Osteocyte (in vitro differentiated cells): ENCODE measurements around the gene CD83. TPM values are rescaled to one million over a fixed set of nuclear protein-coding genes. Genes with fewer than 3 reads are reported as not detected.

Source experiments
- DNase-seq: peaks from one replicate; pipeline ENCODE4 v3.0.0; 2021; ENCODE audit warnings: mixed read lengths; ENCODE audit not compliant: unreplicated experiment; ENCODE audit errors: extremely low spot score
- H3K27ac Mint-ChIP-seq: one replicate; pipeline ENCODE4 v1.8.0; 2021; ENCODE audit warnings: mild to moderate bottlenecking, mixed read lengths; ENCODE audit not compliant: unreplicated experiment
- H3K27me3 Mint-ChIP-seq: one replicate; pipeline ENCODE4 v1.8.0; 2021; ENCODE audit warnings: mixed read lengths; ENCODE audit not compliant: unreplicated experiment
- H3K36me3 Mint-ChIP-seq: one replicate; pipeline ENCODE4 v1.8.0; 2021; ENCODE audit warnings: mixed read lengths; ENCODE audit not compliant: unreplicated experiment
- H3K4me1 Mint-ChIP-seq: one replicate; pipeline ENCODE4 v1.8.0; 2021; ENCODE audit warnings: mixed read lengths; ENCODE audit not compliant: unreplicated experiment
- H3K4me3 Mint-ChIP-seq: one replicate; pipeline ENCODE4 v1.8.0; 2021; ENCODE audit warnings: mild to moderate bottlenecking, moderate library complexity, mixed read lengths; ENCODE audit not compliant: unreplicated experiment
- H3K9me3 Mint-ChIP-seq: one replicate; pipeline ENCODE4 v1.8.0; 2021; ENCODE audit warnings: mixed read lengths; ENCODE audit not compliant: unreplicated experiment
- total RNA-seq: library from RNA; stranded (reverse); gene quantifications from 2 replicates; pipeline ENCODE4 v1.2.1, GENCODE V29; 2021
- TF ChIP-seq, protein P1 (sequence below): fragments of 200-600 bp; sonication (generic); IDR thresholded peaks from 2 replicates; pipeline ENCODE4 v1.5.0; 2021; ENCODE audit warnings: antibody characterized with exemption, mild to moderate bottlenecking, moderate library complexity

Gene CD83
- total RNA-seq, 1 donor from 2014 or later: 1.4 TPM

DNA sequence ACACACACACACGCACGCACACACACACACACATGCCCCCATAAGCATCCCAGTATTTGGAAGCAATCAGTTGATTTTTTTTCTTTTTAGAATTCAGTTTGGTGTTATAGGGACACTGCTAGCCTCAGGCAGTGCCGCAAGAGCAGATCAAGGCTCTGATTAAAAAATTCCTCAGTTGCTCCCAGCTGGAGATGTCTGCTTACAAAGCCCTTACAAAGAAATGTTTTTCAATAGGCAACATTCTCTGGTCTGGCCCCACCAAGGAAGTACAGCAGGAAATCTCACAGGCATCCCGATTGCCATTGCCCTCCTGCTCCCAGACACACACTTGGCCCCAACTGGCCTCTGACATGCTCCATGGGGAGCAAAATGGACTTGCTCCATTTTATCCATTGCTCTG lies 22.9 kb upstream of the CD83 start:
- Mint-ChIP-seq H3K9me3 (no peaks in the 10 kb centered on the region), H3K4me3 (no peak overlapping the region), H3K27me3 (no peaks in the 10 kb centered on the region), H3K4me1 (peaks cover 24% of the 10 kb centered on the region), H3K36me3 (no peaks in the 10 kb centered on the region), H3K27ac (no peak overlapping the region)
- no peak for DNase-seq
- TF ChIP-seq, protein P1, sequence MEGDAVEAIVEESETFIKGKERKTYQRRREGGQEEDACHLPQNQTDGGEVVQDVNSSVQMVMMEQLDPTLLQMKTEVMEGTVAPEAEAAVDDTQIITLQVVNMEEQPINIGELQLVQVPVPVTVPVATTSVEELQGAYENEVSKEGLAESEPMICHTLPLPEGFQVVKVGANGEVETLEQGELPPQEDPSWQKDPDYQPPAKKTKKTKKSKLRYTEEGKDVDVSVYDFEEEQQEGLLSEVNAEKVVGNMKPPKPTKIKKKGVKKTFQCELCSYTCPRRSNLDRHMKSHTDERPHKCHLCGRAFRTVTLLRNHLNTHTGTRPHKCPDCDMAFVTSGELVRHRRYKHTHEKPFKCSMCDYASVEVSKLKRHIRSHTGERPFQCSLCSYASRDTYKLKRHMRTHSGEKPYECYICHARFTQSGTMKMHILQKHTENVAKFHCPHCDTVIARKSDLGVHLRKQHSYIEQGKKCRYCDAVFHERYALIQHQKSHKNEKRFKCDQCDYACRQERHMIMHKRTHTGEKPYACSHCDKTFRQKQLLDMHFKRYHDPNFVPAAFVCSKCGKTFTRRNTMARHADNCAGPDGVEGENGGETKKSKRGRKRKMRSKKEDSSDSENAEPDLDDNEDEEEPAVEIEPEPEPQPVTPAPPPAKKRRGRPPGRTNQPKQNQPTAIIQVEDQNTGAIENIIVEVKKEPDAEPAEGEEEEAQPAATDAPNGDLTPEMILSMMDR: no peak

DNA sequence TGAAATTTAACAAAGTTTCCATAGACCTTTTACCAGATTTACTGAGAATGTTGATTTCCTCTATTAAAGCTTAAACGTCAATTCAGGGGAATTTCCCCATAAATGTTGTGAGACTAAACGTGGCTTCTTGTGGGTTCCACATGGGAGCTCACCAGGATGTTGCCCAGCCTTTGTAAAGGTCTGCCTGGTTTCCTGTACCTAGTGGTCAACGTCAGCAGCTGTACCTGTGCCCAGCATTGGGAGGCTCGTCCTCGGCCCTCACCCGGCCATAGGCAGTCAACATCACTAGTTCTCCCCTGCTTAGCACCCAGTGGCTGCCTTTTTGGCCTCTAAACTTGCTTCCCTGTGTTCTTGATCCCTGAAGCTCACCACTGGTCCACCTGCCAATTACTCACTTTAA lies 22.1 kb upstream of the CD83 start:
- DNase-seq: no peak
- Mint-ChIP-seq H3K27me3 (peaks cover 4% of the 10 kb centered on the region), H3K4me3 (no peak overlapping the region), H3K27ac (no peak overlapping the region), H3K36me3 (no peaks in the 10 kb centered on the region), H3K4me1 (peaks cover 29% of the 10 kb centered on the region), H3K9me3 (no peaks in the 10 kb centered on the region)
- TF ChIP-seq, protein P1: no peak

DNA sequence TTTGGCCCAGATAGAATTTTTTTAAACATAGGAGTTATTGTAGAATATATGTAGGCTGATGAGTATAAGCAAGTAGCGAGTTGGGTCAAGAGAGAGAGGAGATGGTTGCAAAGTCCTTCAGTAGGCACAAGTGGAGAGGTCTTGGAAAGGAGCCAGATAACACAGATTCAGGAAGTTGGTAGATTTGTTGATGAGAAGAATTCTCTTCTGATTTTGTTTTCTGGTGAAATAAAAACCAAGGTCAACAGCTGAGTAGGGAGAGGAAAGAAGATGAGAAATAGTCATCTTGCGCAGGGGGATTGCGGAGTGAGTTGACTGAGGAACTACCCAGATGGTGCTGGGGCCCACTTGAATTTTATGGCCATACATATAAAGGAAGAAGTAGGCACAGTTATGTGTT lies 17.4 kb upstream of the CD83 start:
- no peak for DNase-seq
- TF ChIP-seq, protein P1: no peak
- no peak overlapping the region for H3K27ac Mint-ChIP-seq
- peaks cover 39% of the 10 kb centered on the region for H3K27me3 Mint-ChIP-seq
- no peaks in the 10 kb centered on the region for H3K9me3 Mint-ChIP-seq
- H3K36me3 Mint-ChIP-seq: no peaks in the 10 kb centered on the region
- no peak overlapping the region for H3K4me3 Mint-ChIP-seq
- peaks cover 7% of the 10 kb centered on the region for H3K4me1 Mint-ChIP-seq

DNA sequence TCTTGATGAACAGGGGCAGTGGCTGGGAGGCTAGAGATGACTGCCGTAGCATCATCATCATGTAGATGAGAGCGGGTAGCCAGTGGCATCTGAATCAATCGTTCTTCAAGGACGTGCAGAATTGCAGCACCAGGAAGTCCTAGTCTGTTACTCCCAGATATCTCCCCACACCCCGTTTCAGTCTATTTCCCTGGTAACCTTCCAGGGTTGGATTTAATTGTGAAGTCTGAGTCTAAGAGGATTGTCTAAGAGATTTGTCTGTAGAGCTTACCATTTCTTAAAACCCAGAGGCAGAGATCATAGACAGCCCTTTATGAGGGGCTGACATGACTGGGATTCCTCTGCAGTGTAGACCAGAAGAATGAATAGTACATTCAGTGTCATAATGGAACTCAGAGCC lies 16.6 kb upstream of the CD83 start:
- H3K27ac Mint-ChIP-seq: no peak overlapping the region
- DNase-seq: no peak
- H3K9me3 Mint-ChIP-seq: no peaks in the 10 kb centered on the region
- H3K4me1 Mint-ChIP-seq: peaks cover 5% of the 10 kb centered on the region
- H3K27me3 Mint-ChIP-seq: peaks cover 45% of the 10 kb centered on the region
- H3K4me3 Mint-ChIP-seq: no peak overlapping the region
- TF ChIP-seq, protein P1: no peak
- H3K36me3 Mint-ChIP-seq: no peaks in the 10 kb centered on the region

DNA sequence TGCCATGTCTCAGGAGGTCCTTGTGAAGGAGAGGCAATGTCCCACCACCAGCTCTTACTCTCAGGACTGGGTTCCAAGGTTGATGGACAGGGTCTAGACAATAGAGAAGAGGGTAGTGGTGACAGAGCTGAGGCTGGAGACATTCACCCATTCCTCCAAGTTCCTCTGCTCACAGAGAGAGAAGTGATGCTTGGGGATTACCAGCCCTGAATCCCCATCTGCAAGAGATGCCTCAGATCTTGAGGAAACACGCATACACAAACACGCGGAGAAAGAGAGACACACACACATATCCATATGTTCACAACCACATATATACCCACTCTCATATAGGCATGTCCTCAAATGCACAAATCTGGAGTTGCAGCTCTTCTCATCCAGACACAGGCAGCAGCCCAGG lies 15.2 kb upstream of the CD83 start:
- H3K9me3 Mint-ChIP-seq: no peaks in the 10 kb centered on the region
- no peaks in the 10 kb centered on the region for H3K36me3 Mint-ChIP-seq
- TF ChIP-seq, protein P1: no peak
- peaks cover 5% of the 10 kb centered on the region for H3K4me1 Mint-ChIP-seq
- H3K27me3 Mint-ChIP-seq: peaks cover 45% of the 10 kb centered on the region
- no peak for DNase-seq
- no peak overlapping the region for H3K27ac Mint-ChIP-seq
- no peak overlapping the region for H3K4me3 Mint-ChIP-seq
